DND-41 (cell line): Measurements from ENCODE around the gene LRP8.

Experiments
- EZH2 ChIP-seq: IDR thresholded peaks from 3 replicates; pipeline ENCODE4 v1.6.1; 2012; ENCODE audit warnings: borderline replicate concordance, low read depth, mild to moderate bottlenecking, moderate library complexity, low read length, inconsistent platforms; ENCODE audit not compliant: severe bottlenecking
- TF ChIP-seq, protein P1 (sequence below): IDR thresholded peaks from 2 replicates; pipeline ENCODE4 v1.5.1; 2012; ENCODE audit warnings: borderline replicate concordance, low read length, moderate library complexity, mild to moderate bottlenecking; ENCODE audit not compliant: poor library complexity, severe bottlenecking; ENCODE audit errors: extremely low read depth

DNA sequence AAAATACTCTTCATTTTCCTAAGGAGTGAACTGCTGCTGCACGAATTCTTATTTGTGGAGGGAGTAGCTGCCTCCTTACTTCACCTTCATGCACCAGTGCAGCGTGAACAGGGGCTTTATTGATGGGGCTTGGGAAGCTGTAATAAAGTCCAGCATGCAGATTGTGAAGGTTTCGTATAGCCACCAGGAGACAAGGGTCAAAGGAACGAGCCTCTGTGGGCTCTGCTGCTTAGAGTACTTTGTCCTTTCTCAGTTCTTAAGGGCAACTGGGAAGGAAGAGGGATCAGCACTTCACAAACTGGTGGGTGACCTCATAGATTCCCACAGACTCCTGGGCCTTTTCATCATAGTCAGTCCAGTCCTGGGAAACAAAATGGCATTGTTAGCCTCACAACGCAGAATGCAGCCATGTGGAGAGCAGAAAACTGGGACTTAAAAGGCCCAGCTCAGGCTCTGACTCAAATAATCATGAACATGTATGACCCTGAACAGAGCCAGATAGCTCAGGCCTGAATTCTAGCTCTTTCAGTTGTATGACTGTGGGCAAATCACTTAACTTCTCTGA, 113.4 kb downstream of the LRP8 start:
- TF ChIP-seq, protein P1, sequence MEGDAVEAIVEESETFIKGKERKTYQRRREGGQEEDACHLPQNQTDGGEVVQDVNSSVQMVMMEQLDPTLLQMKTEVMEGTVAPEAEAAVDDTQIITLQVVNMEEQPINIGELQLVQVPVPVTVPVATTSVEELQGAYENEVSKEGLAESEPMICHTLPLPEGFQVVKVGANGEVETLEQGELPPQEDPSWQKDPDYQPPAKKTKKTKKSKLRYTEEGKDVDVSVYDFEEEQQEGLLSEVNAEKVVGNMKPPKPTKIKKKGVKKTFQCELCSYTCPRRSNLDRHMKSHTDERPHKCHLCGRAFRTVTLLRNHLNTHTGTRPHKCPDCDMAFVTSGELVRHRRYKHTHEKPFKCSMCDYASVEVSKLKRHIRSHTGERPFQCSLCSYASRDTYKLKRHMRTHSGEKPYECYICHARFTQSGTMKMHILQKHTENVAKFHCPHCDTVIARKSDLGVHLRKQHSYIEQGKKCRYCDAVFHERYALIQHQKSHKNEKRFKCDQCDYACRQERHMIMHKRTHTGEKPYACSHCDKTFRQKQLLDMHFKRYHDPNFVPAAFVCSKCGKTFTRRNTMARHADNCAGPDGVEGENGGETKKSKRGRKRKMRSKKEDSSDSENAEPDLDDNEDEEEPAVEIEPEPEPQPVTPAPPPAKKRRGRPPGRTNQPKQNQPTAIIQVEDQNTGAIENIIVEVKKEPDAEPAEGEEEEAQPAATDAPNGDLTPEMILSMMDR = no peak
- no peak for TF ChIP-seq EZH2
